ENCODE data around the gene MVB12B. TPM values are rescaled to one million over a fixed set of nuclear protein-coding genes. Genes with fewer than 3 reads are reported as not detected.

MVB12B gene
- total RNA-seq, 1 experiment from 2014 or later = 4.5 TPM

- TF ChIP-seq CTCF (IDR thresholded peaks at IDR 0.05; ENCODE audit: unreplicated experiment) = no peak
- Mint-ChIP-seq H3K36me3 (ENCODE audit: insufficient read depth, unreplicated experiment) (peaks cover 5% of the 10 kb centered on the region), H3K9me3 (ENCODE audit: low read depth, unreplicated experiment) (no peaks in the 10 kb centered on the region), H3K4me1 (ENCODE audit: low read depth, unreplicated experiment) (no peaks in the 10 kb centered on the region), H3K27me3 (ENCODE audit: unreplicated experiment) (no peaks in the 10 kb centered on the region), H3K4me3 (ENCODE audit: low read depth, unreplicated experiment) (no peak overlapping the region), H3K27ac (ENCODE audit: unreplicated experiment) (no peak overlapping the region)
- CTCF ChIA-PET = no interaction called here
- intact Hi-C loops (cut with micrococcal nuclease; ENCODE audit: unreplicated experiment) = no loop called here
- BruUV-seq (replicated peaks) = no TSS peak
- no peak for DNase-seq
Observed at GRCh38 chr9:126411225-126411947, 84.8 kb downstream of the MVB12B start.

GRCh38 chr9:126411948-126412284, 85.3 kb downstream of the MVB12B start:
- no peaks in the 10 kb centered on the region for H3K27me3 Mint-ChIP-seq (ENCODE audit: unreplicated experiment)
- no peak for DNase-seq
- no TSS peak for BruUV-seq (replicated peaks)
- H3K4me1 Mint-ChIP-seq (ENCODE audit: low read depth, unreplicated experiment) = no peaks in the 10 kb centered on the region
- H3K27ac Mint-ChIP-seq (ENCODE audit: unreplicated experiment) = no peak overlapping the region
- intact Hi-C loops (cut with micrococcal nuclease; ENCODE audit: unreplicated experiment) = no loop called here
- CTCF ChIA-PET = no interaction called here
- no peak for TF ChIP-seq CTCF (IDR thresholded peaks at IDR 0.05; ENCODE audit: unreplicated experiment)
- H3K36me3 Mint-ChIP-seq (ENCODE audit: insufficient read depth, unreplicated experiment) = peaks cover 5% of the 10 kb centered on the region
- H3K4me3 Mint-ChIP-seq (ENCODE audit: low read depth, unreplicated experiment) = no peak overlapping the region
- no peaks in the 10 kb centered on the region for H3K9me3 Mint-ChIP-seq (ENCODE audit: low read depth, unreplicated experiment)

DNA sequence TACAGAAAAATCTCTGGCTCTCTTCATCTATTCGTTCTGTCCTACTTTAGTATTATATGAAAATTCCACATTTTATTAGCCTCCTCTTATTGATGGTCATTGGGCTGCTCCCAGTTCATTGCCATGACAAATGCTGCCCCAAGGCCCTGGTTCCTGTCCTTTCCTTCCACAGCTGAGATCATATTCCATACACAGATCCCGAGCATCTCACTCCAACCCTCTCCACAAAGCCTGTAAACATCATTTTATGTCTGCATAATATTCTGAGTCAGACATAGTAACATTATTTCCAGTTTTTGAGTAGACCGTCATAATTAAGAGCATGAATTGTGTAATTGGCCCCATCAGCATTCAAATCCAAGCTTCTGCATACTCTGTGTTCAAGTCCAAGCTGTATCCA, 86.3 kb downstream of the MVB12B start:
- no TSS peak for BruUV-seq (replicated peaks)

DNA sequence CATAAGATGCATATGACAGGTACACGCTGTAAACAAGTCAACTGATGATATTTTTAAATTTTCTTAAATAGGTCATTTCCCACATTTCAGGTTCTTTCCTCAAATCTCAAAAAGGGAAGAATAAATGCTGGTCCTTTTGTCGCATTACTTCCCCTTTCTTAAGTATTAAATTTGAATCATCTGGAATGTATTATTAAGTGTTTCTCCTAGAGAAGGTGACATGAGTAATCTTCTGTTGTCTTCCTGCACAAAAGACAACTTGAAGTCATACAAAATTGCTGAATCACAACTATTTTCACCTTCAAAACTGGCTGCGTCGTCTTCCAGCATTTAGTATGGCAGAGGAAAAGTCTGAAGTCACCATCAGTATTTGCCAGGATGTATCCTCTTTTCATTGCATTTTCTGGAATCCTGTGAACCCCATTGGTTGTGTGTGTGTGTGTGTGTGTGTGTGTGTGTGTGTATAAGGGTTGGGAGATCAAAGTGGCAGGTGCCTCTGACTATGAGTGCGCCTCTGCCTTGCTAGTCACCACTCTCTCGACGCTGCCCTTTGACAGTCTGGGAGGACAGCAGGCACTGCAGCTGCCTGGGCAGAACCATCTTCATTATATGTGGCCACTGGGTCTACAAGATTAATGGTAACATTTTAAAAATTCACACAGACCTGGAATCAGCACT, 86.9 kb downstream of the MVB12B start:
- DNase-seq = no peak
- H3K27me3 Mint-ChIP-seq (ENCODE audit: unreplicated experiment) = no peaks in the 10 kb centered on the region
- peaks cover under 1% of the 10 kb centered on the region for H3K4me1 Mint-ChIP-seq (ENCODE audit: low read depth, unreplicated experiment)
- peaks cover 5% of the 10 kb centered on the region for H3K36me3 Mint-ChIP-seq (ENCODE audit: insufficient read depth, unreplicated experiment)
- no peak for TF ChIP-seq CTCF (IDR thresholded peaks at IDR 0.05; ENCODE audit: unreplicated experiment)
- no peak overlapping the region for H3K4me3 Mint-ChIP-seq (ENCODE audit: low read depth, unreplicated experiment)
- BruUV-seq (replicated peaks) = no TSS peak
- CTCF ChIA-PET = no interaction called here
- H3K9me3 Mint-ChIP-seq (ENCODE audit: low read depth, unreplicated experiment) = no peaks in the 10 kb centered on the region
- intact Hi-C loops (cut with micrococcal nuclease; ENCODE audit: unreplicated experiment) = no loop called here
- no peak overlapping the region for H3K27ac Mint-ChIP-seq (ENCODE audit: unreplicated experiment)

More for the DNA sequence above, 86.3 kb downstream of the MVB12B start:
- no peaks in the 10 kb centered on the region for H3K27me3 Mint-ChIP-seq (ENCODE audit: unreplicated experiment)
- intact Hi-C loops (cut with micrococcal nuclease; ENCODE audit: unreplicated experiment) = no loop called here
- no peak overlapping the region for H3K4me3 Mint-ChIP-seq (ENCODE audit: low read depth, unreplicated experiment)
- no peaks in the 10 kb centered on the region for H3K4me1 Mint-ChIP-seq (ENCODE audit: low read depth, unreplicated experiment)
- TF ChIP-seq CTCF (IDR thresholded peaks at IDR 0.05; ENCODE audit: unreplicated experiment) = no peak
- peaks cover 5% of the 10 kb centered on the region for H3K36me3 Mint-ChIP-seq (ENCODE audit: insufficient read depth, unreplicated experiment)
- CTCF ChIA-PET = no interaction called here
- no peak overlapping the region for H3K27ac Mint-ChIP-seq (ENCODE audit: unreplicated experiment)
- DNase-seq = no peak
- no peaks in the 10 kb centered on the region for H3K9me3 Mint-ChIP-seq (ENCODE audit: low read depth, unreplicated experiment)
